Stimulated activated naive CD8-positive, alpha-beta T cell treated with anti-CD3 and anti-CD28 coated beads, Interleukin-15, Interleukin-2, amounts not matched to agents 100 ng/mL and 50 ng/mL, for 24 hours (primary cell): ENCODE data around the gene PPP1R3E.
A peak's percentile ranks its signal among the peaks of the same experiment; 100 is the strongest.

ENCODE experiments used
- H3K27ac Mint-ChIP-seq: one replicate; pipeline ENCODE4 v1.8.0; 2021; ENCODE audit warnings: mild to moderate bottlenecking, mixed read lengths
- H3K27me3 Mint-ChIP-seq: one replicate; pipeline ENCODE4 v1.8.0; 2021; ENCODE audit warnings: mixed read lengths
- H3K36me3 Mint-ChIP-seq: one replicate; pipeline ENCODE4 v1.8.0; 2021; ENCODE audit warnings: low read depth, mixed read lengths
- H3K4me1 Mint-ChIP-seq: one replicate; pipeline ENCODE4 v1.8.0; 2021; ENCODE audit warnings: low read depth, mixed read lengths
- H3K4me3 Mint-ChIP-seq: one replicate; pipeline ENCODE4 v1.8.0; 2021; ENCODE audit warnings: mild to moderate bottlenecking, mixed read lengths
- H3K9me3 Mint-ChIP-seq: one replicate; pipeline ENCODE4 v1.8.0; 2021; ENCODE audit warnings: mixed read lengths

PPP1R3E gene, protein sequence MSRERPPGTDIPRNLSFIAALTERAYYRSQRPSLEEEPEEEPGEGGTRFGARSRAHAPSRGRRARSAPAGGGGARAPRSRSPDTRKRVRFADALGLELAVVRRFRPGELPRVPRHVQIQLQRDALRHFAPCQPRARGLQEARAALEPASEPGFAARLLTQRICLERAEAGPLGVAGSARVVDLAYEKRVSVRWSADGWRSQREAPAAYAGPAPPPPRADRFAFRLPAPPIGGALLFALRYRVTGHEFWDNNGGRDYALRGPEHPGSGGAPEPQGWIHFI

DNA sequence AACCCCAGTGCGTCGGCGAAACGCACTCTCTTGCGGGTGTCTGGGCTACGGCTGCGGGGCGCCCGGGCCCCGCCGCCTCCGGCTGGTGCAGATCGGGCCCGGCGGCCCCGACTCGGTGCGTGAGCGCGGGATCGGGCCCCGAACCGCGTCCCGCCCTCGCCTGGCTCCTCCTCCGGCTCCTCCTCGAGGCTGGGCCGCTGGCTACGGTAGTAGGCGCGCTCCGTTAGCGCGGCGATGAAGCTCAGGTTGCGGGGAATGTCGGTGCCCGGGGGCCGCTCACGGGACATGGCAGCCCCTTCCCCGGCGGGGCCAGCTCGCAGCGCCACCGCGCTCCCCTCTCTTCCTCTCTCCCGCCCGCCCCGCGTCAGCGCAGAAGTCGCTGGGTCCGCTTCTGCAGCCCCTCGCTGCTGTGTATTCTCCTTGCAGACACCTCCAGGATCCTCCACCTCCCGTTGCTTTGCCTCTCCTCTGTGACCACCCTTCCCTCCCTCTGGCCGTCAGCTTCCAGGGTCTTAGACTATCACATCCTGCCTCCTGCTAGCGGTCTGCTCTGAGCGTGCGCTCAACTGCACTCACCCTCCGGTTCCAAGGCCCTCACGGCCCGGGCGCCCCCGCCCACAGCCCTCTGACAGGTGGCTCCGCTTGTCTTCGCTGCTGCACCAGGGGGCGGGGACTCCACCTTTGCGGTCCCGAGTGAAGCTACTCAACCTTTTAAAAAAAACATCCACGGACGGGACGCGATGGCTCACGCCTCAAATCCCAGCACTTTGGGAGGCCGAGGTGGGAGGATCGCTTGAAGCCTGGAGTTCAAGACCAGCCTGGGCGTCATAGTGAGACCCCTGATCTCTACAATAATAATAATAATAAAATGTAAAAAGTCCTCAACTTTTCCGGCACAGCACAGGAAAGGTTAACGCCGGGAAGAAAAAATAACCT is at the start of gene PPP1R3E:
Gene PPP1R3E (minus strand): TSS at position 570 of the 936 bp plus-strand sequence. CDS start 283 bp downstream, at position 287.
- Mint-ChIP-seq H3K27me3 (peaks cover 14% of the 10 kb centered on the region), H3K27ac (peak within 1 kb of the TSS; percentile 100), H3K36me3 (peaks cover 8% of the 10 kb centered on the region), H3K4me1 (peaks cover 28% of the 10 kb centered on the region), H3K4me3 (peak within 1 kb of the TSS; percentile 100), H3K9me3 (no peaks in the 10 kb centered on the region)

- Mint-ChIP-seq H3K4me1 (peaks cover 8% of the 10 kb centered on the region), H3K4me3 (peak overlapping the region; percentile 75), H3K27ac (no peak overlapping the region), H3K27me3 (peaks cover 41% of the 10 kb centered on the region), H3K9me3 (no peaks in the 10 kb centered on the region), H3K36me3 (no peaks in the 10 kb centered on the region)
These were observed 49.2 kb upstream of the PPP1R3E start for GRCh38 chr14:23351681-23352505.

DNA sequence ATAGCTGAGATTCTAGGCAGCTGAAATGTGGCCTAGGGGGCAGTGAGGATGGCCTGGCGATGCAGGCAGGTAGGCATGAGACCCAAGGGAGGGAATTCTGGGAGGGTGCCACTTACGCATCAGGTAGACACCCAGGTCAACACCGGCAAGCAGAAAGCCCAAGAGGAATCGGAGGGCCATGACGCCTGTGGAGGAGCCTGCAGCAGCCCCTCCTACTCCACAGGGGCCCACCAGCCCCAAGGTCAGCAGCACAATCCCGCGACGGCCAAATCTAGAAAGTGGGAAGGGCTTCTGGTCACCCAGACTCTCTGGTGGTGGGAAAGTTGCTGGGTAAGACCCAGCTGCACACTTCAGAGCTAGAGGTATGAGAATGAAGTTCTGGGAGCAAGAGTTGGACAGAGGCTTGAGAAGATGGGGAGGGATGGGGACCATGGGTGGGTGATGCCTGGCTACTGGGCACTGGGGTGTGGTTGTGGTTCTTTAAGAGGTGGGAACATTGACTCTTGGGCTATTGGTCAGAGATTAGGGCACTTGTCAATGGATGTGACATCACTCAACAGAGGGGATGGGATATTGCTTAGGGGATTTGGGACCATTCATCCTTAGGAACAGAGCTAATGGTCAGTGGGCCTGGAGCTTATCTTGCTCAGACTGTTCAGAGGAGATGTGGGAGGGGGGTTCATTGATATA is 46.6 kb upstream of the PPP1R3E start:
- Mint-ChIP-seq H3K36me3 (no peaks in the 10 kb centered on the region), H3K4me1 (peaks cover 8% of the 10 kb centered on the region), H3K4me3 (no peak overlapping the region), H3K27ac (no peak overlapping the region), H3K9me3 (no peaks in the 10 kb centered on the region), H3K27me3 (peaks cover 29% of the 10 kb centered on the region)

DNA sequence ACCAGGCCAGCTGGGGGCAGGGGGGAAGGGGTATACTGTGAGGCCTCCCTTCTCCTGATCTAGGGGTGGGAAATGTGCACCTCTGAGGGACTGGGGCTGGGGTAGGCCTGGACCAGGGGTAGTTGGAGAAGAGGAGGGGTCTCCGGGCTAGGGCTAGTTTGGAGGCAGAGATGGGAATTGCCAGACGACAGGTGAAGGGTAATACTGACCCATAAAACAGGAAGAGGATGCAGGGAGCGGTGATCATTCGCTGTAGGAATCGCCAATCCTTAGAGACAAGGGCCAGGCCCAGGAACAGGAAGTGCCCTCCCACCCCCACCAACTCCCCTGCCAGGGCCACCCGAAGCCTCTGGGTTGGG is 45.6 kb upstream of the PPP1R3E start:
- peaks cover 8% of the 10 kb centered on the region for H3K4me1 Mint-ChIP-seq
- H3K4me3 Mint-ChIP-seq, result no peak overlapping the region
- no peaks in the 10 kb centered on the region for H3K36me3 Mint-ChIP-seq
- no peak overlapping the region for H3K27ac Mint-ChIP-seq
- no peaks in the 10 kb centered on the region for H3K9me3 Mint-ChIP-seq
- peaks cover 19% of the 10 kb centered on the region for H3K27me3 Mint-ChIP-seq

DNA sequence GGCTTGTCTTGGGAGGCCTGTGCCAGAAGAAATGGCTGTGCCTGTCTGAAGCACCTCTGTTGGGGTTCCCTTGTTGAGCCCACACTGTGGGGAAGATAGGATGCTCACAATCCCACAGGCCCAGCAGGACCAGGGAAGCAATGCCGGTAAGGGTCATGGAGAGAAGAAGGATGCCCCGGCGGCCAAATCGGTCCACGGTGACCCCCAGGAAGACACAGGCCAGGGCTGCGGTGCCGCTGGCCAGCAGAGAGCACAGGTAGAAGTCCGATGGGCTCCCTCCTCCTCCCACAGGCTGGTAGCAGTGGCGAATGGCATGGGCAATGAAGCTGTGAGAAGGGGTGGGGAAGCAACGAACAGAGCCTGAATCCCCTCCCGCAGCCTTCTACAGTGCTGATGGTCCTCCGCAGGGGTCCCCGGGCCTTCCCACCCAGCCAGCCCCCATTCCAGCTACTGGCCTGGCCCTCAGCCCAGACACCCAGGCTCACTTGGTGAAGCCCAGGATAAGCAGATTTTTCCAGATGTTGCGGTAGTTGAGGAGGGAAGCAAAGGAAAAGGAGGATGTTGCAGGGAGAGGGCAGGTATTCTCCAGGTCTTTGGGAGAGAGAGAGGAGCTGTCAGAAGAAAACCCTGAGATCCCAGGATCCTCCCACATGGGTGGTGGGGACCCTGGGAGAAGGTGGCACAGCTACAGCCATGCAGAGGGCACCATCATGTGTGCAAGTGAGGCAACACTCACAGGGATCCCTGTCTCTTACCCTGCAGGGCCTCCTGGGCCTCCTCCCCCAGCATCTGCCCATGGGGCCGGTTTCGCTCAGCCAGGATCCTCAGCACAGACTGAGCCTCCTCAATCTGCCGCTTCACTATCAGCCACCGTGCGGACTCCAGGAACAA is 45.0 kb upstream of the PPP1R3E start:
- peaks cover 4% of the 10 kb centered on the region for H3K4me1 Mint-ChIP-seq
- H3K4me3 Mint-ChIP-seq, result no peak overlapping the region
- peaks cover 14% of the 10 kb centered on the region for H3K27me3 Mint-ChIP-seq
- no peaks in the 10 kb centered on the region for H3K36me3 Mint-ChIP-seq
- no peak overlapping the region for H3K27ac Mint-ChIP-seq
- no peaks in the 10 kb centered on the region for H3K9me3 Mint-ChIP-seq

- H3K4me3 Mint-ChIP-seq, result no peak overlapping the region
- peaks cover 14% of the 10 kb centered on the region for H3K27me3 Mint-ChIP-seq
- H3K36me3 Mint-ChIP-seq, result no peaks in the 10 kb centered on the region
- no peaks in the 10 kb centered on the region for H3K9me3 Mint-ChIP-seq
- H3K4me1 Mint-ChIP-seq, result peaks cover 4% of the 10 kb centered on the region
- no peak overlapping the region for H3K27ac Mint-ChIP-seq
These were observed 44.2 kb upstream of the PPP1R3E start for GRCh38 chr14:23346693-23347405.

- H3K4me3 Mint-ChIP-seq, result no peak overlapping the region
- no peaks in the 10 kb centered on the region for H3K36me3 Mint-ChIP-seq
- peaks cover under 1% of the 10 kb centered on the region for H3K4me1 Mint-ChIP-seq
- H3K27me3 Mint-ChIP-seq, result peaks cover 10% of the 10 kb centered on the region
- no peaks in the 10 kb centered on the region for H3K9me3 Mint-ChIP-seq
- H3K27ac Mint-ChIP-seq, result no peak overlapping the region
These were observed 43.5 kb upstream of the PPP1R3E start for GRCh38 chr14:23345987-23346692.

GRCh38 chr14:23344481-23344880 is 41.8 kb upstream of the PPP1R3E start:
- Mint-ChIP-seq H3K4me3 (no peak overlapping the region), H3K36me3 (no peaks in the 10 kb centered on the region), H3K27ac (no peak overlapping the region), H3K4me1 (no peaks in the 10 kb centered on the region), H3K27me3 (peaks cover 8% of the 10 kb centered on the region), H3K9me3 (no peaks in the 10 kb centered on the region)

DNA sequence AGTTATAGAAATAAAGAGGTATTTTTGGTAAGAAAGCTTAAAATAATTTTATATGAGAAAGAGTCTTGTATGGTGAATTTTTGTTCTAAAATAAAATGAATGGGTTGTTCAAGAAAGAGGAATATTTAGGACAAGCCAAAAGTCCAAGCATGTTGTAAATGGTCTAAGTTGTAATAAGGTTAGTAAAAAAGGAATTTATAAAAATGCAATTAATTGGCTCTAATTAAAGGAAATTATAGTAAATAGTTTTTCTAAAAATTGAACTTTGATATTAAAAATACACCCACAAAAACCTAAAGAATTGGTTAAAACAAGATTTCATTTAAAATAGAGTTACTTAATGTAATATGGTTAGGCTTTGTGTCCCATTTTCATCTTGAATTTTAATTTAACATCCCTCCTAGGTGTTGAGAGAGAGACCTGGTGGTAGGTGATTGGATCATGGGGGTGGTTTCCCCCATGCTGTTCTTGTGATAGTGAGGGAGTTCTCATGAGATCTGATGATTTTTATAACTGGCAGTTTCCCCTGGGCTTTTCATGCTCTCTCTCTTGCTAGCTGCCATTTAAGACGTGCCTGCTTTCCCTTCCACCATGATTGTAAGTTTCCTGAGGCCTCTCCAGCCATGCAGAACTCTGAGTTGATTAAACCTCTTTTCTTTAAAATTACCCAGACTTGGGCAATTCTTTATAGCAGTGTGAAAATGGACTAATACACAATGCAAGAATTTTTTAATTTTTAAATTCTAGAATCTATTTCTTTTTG is 37.0 kb upstream of the PPP1R3E start:
- H3K9me3 Mint-ChIP-seq, result no peaks in the 10 kb centered on the region
- no peak overlapping the region for H3K27ac Mint-ChIP-seq
- no peak overlapping the region for H3K4me3 Mint-ChIP-seq
- H3K4me1 Mint-ChIP-seq, result no peaks in the 10 kb centered on the region
- H3K36me3 Mint-ChIP-seq, result no peaks in the 10 kb centered on the region
- H3K27me3 Mint-ChIP-seq, result peaks cover 27% of the 10 kb centered on the region

- H3K9me3 Mint-ChIP-seq, result no peaks in the 10 kb centered on the region
- no peaks in the 10 kb centered on the region for H3K4me1 Mint-ChIP-seq
- H3K36me3 Mint-ChIP-seq, result no peaks in the 10 kb centered on the region
- peaks cover 27% of the 10 kb centered on the region for H3K27me3 Mint-ChIP-seq
- no peak overlapping the region for H3K27ac Mint-ChIP-seq
- no peak overlapping the region for H3K4me3 Mint-ChIP-seq
These were observed 33.0 kb upstream of the PPP1R3E start for GRCh38 chr14:23335623-23336022.

GRCh38 chr14:23327947-23328744 is 25.5 kb upstream of the PPP1R3E start:
- Mint-ChIP-seq H3K36me3 (peaks cover 29% of the 10 kb centered on the region), H3K9me3 (no peaks in the 10 kb centered on the region), H3K4me1 (peaks cover 14% of the 10 kb centered on the region), H3K27me3 (no peaks in the 10 kb centered on the region), H3K4me3 (no peak overlapping the region), H3K27ac (no peak overlapping the region)
